Liver (tissue), 9 donors: ENCODE measurements around the gene DAD1. TPM values are rescaled to one million over a fixed set of nuclear protein-coding genes. Genes with fewer than 3 reads are reported as not detected.

Experiments used
- DNase-seq: peaks from one replicate; pipeline ENCODE4 v3.0.0-alpha.2; 2017; ENCODE audit warnings: low spot score
- H3K27ac ChIP-seq, 2 donors: one replicate each; pipeline ENCODE4 v1.7.0; 2013; ENCODE audit warnings: inconsistent platforms in 2 of 2, low read length in 2 of 2, control low read depth in 1 of 2, low read depth in 1 of 2, mild to moderate bottlenecking in 1 of 2
- H3K27me3 ChIP-seq, 4 donors: one replicate each; pipeline versions ENCODE4 v1.6.1 to v1.7.0; 2013; ENCODE audit warnings: low read length in 3 of 4, inconsistent platforms in 1 of 4, mild to moderate bottlenecking in 1 of 4, moderate library complexity in 1 of 4; ENCODE audit not compliant: control insufficient read depth in 4 of 4, insufficient read depth in 4 of 4
- H3K36me3 ChIP-seq, 4 donors: one replicate each; pipeline versions ENCODE4 v1.6.1 to v1.7.0; 2013; ENCODE audit warnings: low read length in 3 of 4, mild to moderate bottlenecking in 3 of 4, low read depth in 1 of 4, moderate library complexity in 1 of 4; ENCODE audit not compliant: control insufficient read depth in 4 of 4, insufficient read depth in 3 of 4
- H3K4me1 ChIP-seq, 4 donors: one replicate each; pipeline versions ENCODE4 v1.6.1 to v1.7.0; 2013; ENCODE audit warnings: low read length in 3 of 4, mild to moderate bottlenecking in 3 of 4, moderate library complexity in 1 of 4; ENCODE audit not compliant: control insufficient read depth in 4 of 4, insufficient read depth in 4 of 4
- H3K4me3 ChIP-seq, 3 donors: one replicate each; pipeline versions ENCODE4 v1.6.1 to v1.7.0; 2013; ENCODE audit warnings: low read length in 3 of 3, control low read depth in 1 of 3, low read depth in 1 of 3, mild to moderate bottlenecking in 1 of 3
- H3K9ac ChIP-seq, 2 donors: one replicate each; pipeline ENCODE4 v1.7.0; 2013; ENCODE audit warnings: low read length in 2 of 2, mild to moderate bottlenecking in 2 of 2, moderate library complexity in 2 of 2, control low read depth in 1 of 2, low read depth in 1 of 2
- H3K9me3 ChIP-seq, 4 donors: one replicate each; pipeline versions ENCODE4 v1.6.1 to v1.7.0; 2013; ENCODE audit warnings: low read length in 3 of 4; ENCODE audit not compliant: control insufficient read depth in 4 of 4
- ATF3 ChIP-seq: IDR thresholded peaks from 2 replicates; pipeline ENCODE4 v1.6.1; 2016; ENCODE audit warnings: antibody characterized with exemption
- CTCF ChIP-seq: fragments of 150-350 bp; IDR thresholded peaks from 2 replicates; pipeline ENCODE4 v1.5.1; 2017; ENCODE audit warnings: improper control_type of control experiment, low read depth, low read length; ENCODE audit not compliant: missing input control
- FOXA1 ChIP-seq: IDR thresholded peaks from 2 replicates; pipeline ENCODE4 v1.6.1; 2016; ENCODE audit warnings: antibody characterized with exemption
- FOXA2 ChIP-seq: IDR thresholded peaks from 2 replicates; pipeline ENCODE4 v1.6.1; 2016; ENCODE audit warnings: antibody characterized with exemption
- GABPA ChIP-seq, 2 donors: IDR thresholded peaks in 1 of 2; conservative IDR thresholded peaks in 1 of 2; 2 replicates each; pipeline ENCODE4 v1.6.1; 2016; ENCODE audit warnings: antibody characterized with exemption in 2 of 2, mild to moderate bottlenecking in 1 of 2, moderate library complexity in 1 of 2
- HNF4G ChIP-seq: IDR thresholded peaks from 2 replicates; pipeline ENCODE4 v1.6.1; 2016; ENCODE audit warnings: antibody characterized with exemption
- MAX ChIP-seq: IDR thresholded peaks from 2 replicates; pipeline ENCODE4 v1.6.1; 2016; ENCODE audit warnings: antibody characterized with exemption
- NR2F2 ChIP-seq: IDR thresholded peaks from 2 replicates; pipeline ENCODE4 v1.6.1; 2016; ENCODE audit warnings: antibody characterized with exemption
- REST ChIP-seq: IDR thresholded peaks from 2 replicates; pipeline ENCODE4 v1.6.1; 2016; ENCODE audit warnings: antibody characterized with exemption, mild to moderate bottlenecking
- RXRA ChIP-seq, 2 donors: IDR thresholded peaks; 2 replicates each; pipeline ENCODE4 v1.6.1; 2017 to 2018; ENCODE audit warnings: antibody characterized with exemption in 2 of 2, mild to moderate bottlenecking in 1 of 2
- SP1 ChIP-seq: IDR thresholded peaks from 2 replicates; pipeline ENCODE4 v1.6.1; 2018; ENCODE audit warnings: antibody characterized with exemption, mild to moderate bottlenecking
- YY1 ChIP-seq: IDR thresholded peaks from 2 replicates; pipeline ENCODE4 v1.6.1; 2016; ENCODE audit warnings: antibody characterized with exemption, mild to moderate bottlenecking
- ZBTB33 ChIP-seq: IDR thresholded peaks from 2 replicates; pipeline ENCODE4 v1.6.1; 2016; ENCODE audit warnings: antibody characterized with exemption
- WGBS: extraction: QIAGEN DNeasy Blood & Tissue Kit; methylation state at CpG from one replicate; pipeline ENCODE4 v1.1.7; 2013; 5-methylcytosine and 5-hydroxymethylcytosine counted together
- polyA plus RNA-seq, 2 donors: library from polyadenylated mRNA; stranded (reverse) in 1 of 2; unstranded in 1 of 2; fragments of 200-250 nt in 1 of 2; fragments of >200 nt in 1 of 2; fragmentation: Nextera tagmentation in 1 of 2; extraction: Ambion mirVana in 1 of 2; gene quantifications; one replicate each; pipeline versions ENCODE4 v1.2.1 to v1.2.3, GENCODE V29; 2013 to 2015
- total RNA-seq, 2 donors: library from RNA; depleted of rRNA; stranded (reverse); fragments of >200 nt; gene quantifications; one replicate each; pipeline ENCODE4 v1.2.3, GENCODE V29; 2014
- donor health status: healthy.
- donor health status: healthy.
- donor health status: healthy.
- donor health status: healthy.
- donor health status: healthy.

The DAD1 gene
- total and polyA plus RNA-seq, 4 donors = 142 to 254 (median 205) TPM

- Histone ChIP-seq H3K4me1 (peaks cover 5 to 22% (median 14%) of the 10 kb centered on the region in 4 donors), H3K9ac (no peak overlapping the region), H3K27ac (peak overlapping the region; percentile 20 to 55), H3K9me3 (no peaks in the 10 kb centered on the region), H3K4me3 (no peak overlapping the region), H3K36me3 (peaks cover 3 to 27% (median 17%) of the 10 kb centered on the region in 4 donors), H3K27me3 (no peaks in the 10 kb centered on the region)
- no peak for DNase-seq
- TF ChIP-seq GABPA (IDR thresholded peaks at IDR 0.05 in 1 of 2, conservative IDR thresholded peaks at IDR 0.05 in 1 of 2) (no peak), NR2F2 (peak; percentile 5)
- WGBS = 34% methylated on average over 3 of the region's 3 CpGs
These were observed 27.7 kb downstream of the DAD1 start for GRCh38 chr14:22561366-22561660.

- peak overlapping the region in 1 of 2 donors; percentile 27 for H3K9ac ChIP-seq
- peak overlapping the region; percentile 20 to 55 for H3K27ac ChIP-seq
These were observed 28.2 kb downstream of the DAD1 start for GRCh38 chr14:22560662-22561365.

GRCh38 chr14:22559041-22559440 lies 30.0 kb downstream of the DAD1 start:
- DNase-seq = no peak
- no peak overlapping the region for H3K9ac ChIP-seq
- no peak overlapping the region for H3K4me3 ChIP-seq
- H3K9me3 ChIP-seq = no peaks in the 10 kb centered on the region
- peaks cover 0 to 6% (median 5%) of the 10 kb centered on the region in 4 donors for H3K36me3 ChIP-seq
- H3K27me3 ChIP-seq = no peaks in the 10 kb centered on the region
- WGBS = 70% methylated on average over 1 of the region's 1 CpG
- TF ChIP-seq FOXA2 = no peak
- TF ChIP-seq ATF3 = no peak
- TF ChIP-seq ZBTB33 = no peak
- TF ChIP-seq MAX = no peak
- no peak for TF ChIP-seq HNF4G
- no peak for TF ChIP-seq YY1
- TF ChIP-seq CTCF = no peak
- no peak for TF ChIP-seq FOXA1
- TF ChIP-seq GABPA (IDR thresholded peaks at IDR 0.05 in 1 of 2, conservative IDR thresholded peaks at IDR 0.05 in 1 of 2) = no peak
- H3K4me1 ChIP-seq = peaks cover 5 to 22% (median 14%) of the 10 kb centered on the region in 4 donors
- peak overlapping the region in 1 of 2 donors; percentile 40 for H3K27ac ChIP-seq

More at GRCh38 chr14:22560662-22561365, 28.2 kb downstream of the DAD1 start:
- peaks cover 3 to 23% (median 16%) of the 10 kb centered on the region in 4 donors for H3K36me3 ChIP-seq
- peaks cover 5 to 22% (median 14%) of the 10 kb centered on the region in 4 donors for H3K4me1 ChIP-seq
- H3K4me3 ChIP-seq = no peak overlapping the region
- H3K27me3 ChIP-seq = no peaks in the 10 kb centered on the region
- WGBS = 56% methylated on average over 13 of the region's 13 CpGs
- no peak for DNase-seq
- no peaks in the 10 kb centered on the region for H3K9me3 ChIP-seq
- TF ChIP-seq NR2F2 = peak; percentile 16
- TF ChIP-seq RXRA (IDR thresholded peaks at IDR 0.05) = no peak
- no peak for TF ChIP-seq REST
- TF ChIP-seq MAX = no peak
- peak; percentile 43 for TF ChIP-seq SP1
